Measurements from ENCODE around the gene UROC1.

UROC1 gene

DNA sequence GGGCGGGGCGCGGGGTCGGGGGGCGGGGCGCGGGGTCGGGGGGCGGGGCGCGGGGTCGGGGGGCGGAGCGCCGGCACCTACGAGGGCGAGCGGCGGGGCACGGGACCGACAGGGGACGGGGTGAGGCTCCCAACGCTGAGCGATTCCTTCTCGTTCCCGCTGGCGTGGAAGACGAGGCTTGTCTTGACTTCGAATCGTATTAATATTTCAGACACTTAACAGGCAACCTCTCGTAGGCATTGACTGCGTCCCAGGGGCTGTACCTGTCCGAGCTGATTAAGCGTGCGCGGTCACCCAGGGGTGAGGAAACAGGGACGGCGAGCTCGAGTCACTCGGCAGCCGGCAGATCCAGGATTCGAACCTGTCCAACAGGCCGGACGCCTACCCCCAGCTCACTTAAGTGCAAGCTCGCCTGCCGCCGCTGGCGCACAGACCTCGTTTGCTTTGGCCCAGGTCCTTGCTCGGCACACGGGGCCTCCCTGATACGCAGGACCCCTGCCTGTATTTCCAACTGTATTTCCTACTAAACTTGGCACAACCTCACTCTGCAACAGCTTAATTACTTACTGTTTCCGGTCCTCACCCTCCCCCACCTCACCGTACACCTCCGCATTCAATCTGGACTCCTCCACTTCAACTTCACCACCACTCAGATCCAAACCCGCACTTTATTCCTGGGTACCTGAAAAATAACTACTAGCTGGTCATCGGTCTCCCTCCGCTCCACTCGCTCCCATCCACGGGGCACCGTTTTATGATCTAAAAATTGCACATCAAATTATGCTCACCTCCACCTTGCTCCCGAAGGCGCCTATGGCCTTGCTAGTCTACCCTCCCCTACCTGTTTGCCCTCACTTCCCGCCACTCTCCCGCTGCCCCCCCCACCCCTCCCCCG, 41.2 kb downstream of the UROC1 start:
- DNase-seq = peak in 3 of 4 experiments; percentile 38 to 80 (median 46)

DNA sequence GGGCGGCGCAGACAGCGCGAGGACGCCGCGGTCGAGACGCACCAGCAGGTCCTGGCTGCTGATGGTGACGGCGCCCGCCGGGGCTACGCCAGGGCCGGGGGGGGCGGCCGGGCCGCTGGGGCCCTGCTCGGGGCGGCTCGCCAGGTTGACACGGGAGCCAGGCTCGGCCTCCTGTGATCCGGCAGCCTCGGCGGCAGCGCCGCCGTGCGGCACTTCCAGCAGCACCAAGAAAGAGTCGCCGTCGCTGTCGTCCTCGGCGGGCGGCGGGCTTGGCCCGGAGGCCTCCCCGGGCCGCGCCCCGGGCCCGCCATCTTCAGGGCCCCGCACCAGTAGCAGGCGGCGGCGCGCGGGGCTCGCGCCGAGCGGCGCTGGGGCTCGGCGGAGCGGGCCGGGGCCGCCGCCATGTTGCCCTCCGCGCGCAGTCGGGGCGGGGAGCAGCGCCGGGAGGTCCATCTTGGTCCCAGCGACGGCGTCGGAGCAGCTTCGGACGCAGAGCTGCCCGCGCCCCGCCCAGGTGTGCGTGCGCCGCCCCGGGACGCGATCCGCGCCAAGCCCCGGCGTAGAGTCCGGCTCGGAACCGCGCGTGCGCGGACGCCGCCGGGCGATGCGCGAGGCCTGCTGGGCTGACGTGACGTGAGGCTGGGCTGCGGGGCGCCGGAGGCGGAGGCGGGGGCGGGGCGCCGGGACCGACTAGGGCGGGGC, 42.0 kb downstream of the UROC1 start, which contains the start of gene ZXDC:
TSS of gene ZXDC (minus strand) at position 479 of the 702 bp plus-strand sequence. CDS start at position 453, 26 bp downstream.
- DNase-seq = peak; percentile 81 to 92 (median 83)

DNA sequence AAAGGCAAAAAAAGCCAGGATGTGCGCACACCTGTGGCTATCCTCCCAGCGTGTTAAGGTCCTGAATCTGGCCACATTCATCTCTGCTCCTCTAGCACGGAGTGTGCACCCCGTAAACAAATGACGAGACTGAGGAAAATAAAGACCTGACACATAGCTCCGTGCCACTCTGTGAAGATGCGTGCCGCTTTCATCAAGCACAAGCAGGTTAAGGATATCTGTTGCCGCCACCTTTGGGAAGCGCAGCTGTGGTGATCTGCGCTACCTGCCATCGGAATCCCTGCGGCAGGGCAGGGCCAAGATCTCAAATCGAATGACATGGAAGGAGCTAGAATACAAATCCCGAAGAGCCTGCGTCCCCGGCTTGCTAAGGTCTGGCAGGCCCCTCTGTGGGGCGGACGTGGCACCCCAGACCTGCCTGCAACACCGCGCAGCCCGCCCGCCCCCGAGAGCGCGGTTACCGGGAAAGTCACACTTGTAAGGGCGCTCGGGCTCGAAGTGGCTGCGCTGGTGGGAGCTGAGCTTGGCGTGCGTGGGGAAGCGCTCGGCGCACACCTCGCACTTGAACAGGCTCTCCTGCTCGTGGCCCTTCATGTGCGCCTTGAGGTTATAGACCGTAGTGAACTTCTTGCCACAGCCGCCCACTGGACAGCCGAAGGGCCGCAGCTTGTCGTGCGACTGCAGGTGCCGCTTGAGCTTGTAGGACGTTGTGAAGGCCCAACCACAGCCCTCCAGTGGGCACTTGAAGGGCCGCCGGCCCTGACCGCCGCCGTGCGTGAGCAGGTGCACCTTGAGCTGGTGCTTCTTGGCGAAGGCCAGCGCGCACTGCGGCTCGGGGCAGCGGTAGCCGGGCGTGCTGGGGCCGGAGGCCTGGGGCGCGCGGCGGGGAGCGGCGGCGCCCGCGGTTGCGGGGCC, 42.8 kb downstream of the UROC1 start:
- DNase-seq = peak in 1 of 4 experiments; percentile 9

DNA sequence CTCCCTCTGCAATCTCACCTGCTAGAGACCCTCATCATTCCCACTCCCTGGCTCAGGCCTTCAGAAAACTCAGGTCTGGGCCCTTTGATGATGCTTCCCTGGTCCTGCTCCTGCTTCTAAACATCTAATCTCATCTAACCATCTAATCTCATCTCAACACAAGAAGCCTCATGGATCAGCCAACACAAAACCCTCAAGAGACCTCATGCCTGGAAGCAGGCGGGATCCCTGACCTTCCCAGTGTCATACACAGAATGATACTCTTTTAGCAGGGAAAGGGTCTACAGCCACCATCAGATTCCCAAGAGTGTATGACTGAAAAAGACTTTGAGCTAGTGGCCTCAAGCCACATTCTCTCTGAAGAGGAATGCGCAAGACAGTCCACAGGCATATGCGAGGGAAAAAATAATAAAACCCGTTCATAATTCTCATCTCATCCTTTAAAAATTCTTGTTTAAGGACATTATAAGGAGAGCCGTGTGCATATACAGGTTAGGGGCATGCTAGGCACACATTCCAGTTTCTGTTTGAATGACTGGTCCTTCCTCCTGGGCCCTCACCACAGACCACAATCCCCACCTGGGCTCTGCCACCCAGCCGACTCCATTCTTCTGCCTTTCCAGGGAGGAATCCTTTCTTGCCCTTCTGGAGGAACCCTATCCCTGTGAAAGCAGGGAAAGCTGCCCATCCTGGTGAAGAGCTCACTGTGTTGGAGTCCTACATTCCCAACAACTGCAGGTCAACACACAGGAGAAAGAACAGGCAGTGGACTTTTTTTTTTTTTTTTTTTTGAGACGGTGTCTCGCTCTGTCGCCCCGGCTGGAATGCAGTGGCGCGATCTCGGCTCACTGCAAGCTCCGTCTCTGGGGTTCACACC, 44.0 kb downstream of the UROC1 start:
- DNase-seq = no peak

DNA sequence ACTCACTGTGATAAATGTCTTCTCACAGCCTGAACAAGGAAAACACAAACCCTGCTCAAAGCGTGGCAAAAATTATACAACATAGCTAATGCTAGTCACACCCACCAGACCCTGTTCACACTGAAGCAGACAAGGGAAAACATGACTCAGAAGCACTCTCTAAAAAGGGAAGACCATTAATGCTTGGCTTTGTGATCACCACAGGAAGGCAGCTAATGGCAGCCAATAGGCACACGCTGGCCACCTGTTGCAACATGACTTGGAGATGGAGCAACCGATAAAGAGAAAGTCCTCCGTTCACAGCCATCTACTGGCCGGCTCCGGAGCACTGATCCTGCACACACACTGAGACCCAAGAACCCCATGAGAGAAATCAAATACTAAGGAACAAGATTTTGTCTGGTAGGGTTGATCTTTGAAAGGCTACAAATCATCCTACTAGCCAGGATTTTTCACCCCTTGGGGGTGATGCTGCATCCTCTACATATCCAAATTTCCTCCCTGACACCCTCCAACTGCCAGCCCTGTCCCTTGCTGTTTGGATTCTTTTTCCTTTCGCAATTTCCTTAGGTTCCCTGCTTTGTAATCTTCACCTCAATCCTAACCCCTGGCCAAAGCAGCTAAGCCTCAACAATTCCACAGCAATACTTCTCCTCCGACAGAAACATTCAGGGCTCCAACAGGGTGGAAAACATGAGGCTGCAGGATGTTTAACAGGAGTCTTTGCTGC, 45.1 kb downstream of the UROC1 start:
- DNase-seq = no peak

DNA sequence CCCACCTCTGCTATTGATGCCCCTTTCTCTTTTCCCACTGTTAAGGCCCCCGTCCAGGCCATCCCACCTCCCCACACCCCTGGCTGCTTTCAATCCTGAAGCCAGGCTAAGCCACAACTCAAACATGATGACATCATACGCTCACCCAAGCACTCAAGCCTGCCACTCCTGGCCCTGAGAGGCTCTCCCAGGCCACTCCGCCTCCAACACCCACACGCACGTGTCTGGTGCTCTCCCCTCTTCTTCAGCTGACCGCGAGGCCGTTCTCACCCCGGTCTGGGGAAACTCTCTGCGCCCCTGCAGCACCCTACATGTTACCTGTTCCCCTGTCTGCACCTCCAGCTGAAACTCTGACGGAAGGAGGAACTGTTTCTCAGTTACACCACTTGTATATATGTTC, 48.1 kb downstream of the UROC1 start:
- DNase-seq = no peak

DNA sequence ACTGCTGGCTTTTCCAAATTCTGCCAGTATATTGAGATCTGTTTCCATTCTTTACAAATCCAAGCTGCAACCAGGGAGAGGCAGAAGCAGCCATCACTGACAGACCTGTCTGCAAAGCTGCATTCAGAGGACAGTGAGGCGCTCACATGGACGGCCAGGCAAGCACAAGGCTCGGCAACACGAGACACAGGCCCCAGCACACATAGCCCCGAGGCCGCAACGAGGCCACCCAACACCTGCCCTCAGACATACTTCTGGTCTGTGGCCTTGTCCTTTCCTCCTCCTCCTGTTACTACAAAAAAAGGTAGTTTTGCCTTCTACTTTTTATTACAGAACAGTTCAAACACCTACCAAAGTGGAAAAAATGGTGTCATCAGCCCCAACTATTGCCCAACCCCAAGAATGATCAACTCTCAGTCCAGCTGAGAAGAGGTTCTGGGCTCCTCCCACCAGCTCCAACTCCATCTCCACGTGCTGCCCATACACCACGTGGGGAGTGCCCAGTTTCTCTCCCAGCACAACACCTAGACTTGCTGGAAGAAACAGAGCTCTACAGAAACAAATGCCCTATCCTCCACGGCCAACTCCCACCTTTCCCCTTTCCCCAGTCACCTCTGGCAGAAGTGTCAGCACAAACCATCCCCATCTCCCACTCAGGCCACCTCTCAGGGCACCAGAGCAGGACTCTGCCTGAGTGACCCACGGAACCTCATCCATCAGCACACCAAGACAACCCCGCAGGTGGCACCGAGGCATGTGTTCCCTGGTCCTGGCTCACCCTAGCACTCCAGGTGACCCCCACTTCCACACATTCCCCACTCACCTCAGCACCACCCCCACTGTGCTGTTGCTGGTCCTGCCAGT, 49.3 kb downstream of the UROC1 start:
- DNase-seq = no peak

DNA sequence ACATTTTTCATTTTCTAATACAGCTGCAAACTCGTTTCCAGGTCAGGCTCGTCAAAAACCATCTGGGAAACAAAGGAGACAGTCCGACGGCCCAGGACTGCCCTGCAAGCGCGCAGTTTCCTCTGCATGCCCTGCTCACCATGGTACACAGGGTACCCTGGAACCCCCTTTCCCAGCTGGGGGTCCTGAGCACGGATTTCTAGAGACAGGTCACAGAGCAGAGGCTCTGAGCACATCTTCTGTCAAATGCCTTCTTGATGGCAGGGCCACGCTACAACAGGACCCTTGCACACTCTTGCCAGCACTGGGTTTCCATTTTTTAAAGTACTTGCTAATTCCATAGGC, 50.0 kb downstream of the UROC1 start:
- DNase-seq = no peak

DNA sequence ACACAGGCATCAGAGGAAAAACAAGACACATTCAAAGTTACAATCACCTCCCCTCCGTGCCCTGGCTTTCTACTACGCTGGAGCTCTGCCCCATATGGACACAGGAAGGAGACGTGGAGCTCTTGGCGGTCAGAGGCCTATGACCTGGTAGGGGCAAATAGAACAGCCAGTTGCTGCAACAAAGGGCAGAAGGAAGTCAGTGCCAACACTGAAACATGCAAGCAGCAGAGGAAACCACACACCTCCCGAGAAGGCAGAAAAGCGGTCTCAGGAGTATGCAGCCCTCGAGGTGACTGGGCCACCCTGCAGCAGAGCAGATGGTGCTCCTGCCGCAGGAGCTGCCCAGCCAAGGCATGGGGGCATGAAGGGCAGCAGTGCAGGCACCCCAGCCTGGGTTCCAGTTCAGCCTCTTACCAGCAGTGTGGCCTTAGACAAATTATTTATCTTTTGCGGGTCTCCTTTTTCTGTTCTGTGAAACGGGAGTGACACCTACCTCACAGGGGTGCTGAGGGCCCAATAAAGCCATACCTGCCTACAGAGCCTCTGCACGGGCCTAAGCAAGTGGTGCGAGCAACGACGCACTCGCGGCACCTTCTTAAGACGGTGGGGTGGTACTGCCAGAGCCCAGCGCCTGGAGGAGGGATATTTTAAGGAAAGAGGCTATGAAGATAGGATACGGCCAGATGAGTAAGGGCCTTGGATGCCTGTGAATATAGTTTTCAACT, 50.5 kb downstream of the UROC1 start:
- DNase-seq = no peak

DNA sequence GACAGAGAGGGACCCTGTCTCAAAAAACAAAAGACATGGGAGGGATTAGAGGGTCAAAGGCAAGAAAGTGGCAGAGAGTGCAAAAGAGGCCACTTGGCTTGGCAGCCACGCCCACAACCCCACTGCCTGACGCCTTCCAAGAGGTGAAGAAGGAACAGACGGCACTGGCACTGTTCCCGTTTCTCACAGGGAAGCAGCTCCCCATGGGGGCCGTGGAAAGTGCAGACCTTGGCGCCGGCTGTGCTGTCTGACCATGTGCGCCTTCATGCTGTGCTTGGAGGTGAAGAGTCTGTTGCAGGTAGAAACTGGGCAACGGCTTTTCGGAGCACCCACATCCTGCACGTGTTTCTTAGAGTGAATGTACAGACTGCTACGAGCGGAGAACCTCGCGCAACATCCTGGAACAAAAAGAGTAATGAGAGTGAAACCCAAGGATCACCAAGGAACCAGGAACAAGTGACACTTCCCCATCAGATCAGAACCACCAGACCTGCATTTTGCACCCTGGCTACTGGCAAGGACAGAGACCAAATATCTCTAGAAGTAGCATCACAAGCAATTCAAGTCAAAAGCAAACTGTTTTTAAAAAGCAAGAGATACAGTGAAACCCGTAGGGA, 51.5 kb downstream of the UROC1 start:
- no peak for DNase-seq

DNA sequence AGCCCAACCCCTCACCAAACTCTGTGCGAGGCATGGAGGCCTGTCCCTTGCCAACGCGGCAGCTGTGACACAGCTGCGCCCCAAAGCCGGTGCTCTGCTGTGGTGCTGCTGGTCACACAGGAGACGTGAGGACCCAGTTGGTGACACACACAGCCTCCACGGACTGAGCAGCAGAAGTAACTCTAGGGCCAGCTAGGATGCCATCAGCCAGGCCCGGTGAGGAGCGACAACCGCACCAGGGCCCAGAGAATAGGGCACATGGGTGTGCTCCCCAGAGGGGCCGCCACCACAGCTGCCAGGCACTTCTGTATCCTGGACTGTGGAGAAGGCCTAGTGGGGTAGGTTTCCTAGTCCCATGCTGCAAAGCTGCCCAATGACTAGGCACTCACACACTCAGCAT, 52.6 kb downstream of the UROC1 start:
- no peak for DNase-seq

DNA sequence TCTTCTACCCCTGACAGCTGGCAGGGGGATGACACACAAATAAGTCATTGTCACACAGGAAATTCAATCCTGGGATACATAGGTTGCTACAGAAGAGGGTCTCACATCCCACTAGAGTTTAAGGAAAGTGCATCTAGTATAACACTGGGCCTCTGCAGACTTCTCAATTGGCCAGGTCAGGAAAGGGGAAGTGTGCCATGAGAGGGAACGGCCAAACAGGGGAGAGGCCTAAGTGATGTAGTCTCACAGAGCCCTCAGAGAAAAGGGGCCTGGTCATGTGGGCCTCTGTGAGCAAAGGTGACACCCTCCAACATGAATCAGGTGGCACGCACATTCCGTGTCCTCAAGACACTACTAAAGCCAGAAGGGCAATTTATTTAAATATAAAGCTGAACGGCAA, 53.1 kb downstream of the UROC1 start:
- no peak for DNase-seq

DNA sequence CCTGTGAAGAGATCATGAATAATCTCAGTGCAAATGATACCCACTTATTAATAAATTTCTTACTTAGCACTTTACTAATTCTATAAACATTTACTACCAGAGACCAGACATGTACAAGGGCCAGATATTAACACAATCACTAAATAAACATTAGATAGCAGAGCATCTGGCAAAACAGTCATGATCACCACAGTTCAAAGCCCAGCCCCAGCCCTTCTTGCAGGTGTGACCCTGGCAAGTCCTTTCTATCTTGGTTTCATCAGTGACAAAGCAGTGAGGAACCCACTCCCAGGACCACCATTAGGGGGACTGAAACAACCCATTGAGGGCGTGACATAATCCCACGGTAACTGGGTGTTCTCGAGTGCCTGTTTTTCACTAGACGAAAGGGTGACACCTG, 53.5 kb downstream of the UROC1 start:
- DNase-seq = no peak

DNA sequence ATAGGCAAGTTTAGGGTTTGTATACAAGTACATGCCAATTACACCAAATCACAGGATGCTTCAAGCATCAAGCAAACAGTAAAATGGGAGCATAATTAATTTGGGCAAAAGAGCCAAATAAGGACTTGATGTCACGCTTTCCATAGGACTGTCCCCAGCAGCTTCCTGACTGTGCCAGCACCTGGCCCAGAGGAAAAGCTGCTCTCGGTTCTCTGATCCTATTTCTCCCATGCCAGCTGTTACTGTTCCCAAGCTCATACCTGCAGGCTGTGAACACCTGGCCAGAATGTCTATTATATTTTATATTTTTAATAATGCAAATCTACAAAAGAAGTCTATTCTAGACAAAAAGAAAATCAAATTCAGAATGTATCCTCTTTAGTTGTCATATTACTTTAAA, 54.1 kb downstream of the UROC1 start:
- DNase-seq = no peak

DNA sequence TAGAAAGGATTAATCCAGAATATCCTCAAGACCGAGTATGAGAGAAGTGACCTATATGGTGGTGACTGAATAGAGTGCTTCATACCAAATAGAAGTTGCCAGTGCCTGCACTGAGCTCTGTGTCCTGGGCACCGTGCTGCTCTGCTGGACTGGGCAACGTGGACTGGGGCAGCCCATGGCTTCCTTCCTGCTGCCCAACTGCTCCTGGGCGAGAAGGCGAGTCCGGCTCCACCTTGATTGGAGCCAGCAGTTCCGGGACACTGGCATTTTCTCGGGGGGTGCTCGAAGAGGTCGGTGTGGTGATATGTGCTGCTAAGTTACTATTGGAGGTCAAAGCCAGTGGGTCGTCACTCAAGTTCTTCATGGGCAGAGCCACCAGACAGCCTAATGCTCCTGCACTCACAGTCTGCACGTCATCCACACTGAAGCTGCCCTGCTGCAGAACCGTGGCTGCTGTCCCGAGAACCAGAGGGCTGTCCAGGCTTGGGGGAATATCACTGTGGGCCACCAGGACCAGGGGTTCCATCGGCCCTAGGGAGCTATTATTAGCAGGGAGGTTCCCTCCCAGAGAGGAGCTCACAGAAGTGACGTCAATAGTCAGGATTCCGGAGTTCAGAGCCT, 56.0 kb downstream of the UROC1 start:
- no peak for DNase-seq

DNA sequence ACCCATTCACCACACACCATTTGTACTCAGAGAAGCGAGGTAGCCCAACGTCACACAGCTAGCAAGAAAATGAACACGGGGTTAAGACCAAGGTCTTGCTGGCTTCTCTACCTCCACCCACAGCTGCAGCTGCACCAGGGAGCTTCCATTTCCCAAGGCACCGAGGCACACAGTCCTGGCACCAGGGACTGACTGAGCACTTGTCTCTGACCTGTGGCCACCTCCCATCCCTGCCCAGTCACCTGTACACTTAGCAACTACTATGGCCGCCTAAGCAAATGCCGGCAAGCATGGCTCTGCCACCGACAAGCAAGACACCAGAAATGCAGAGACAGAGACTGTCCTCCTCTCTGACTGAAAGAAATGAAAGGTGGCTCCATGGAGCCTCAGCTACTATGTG, 57.2 kb downstream of the UROC1 start:
- DNase-seq = no peak

DNA sequence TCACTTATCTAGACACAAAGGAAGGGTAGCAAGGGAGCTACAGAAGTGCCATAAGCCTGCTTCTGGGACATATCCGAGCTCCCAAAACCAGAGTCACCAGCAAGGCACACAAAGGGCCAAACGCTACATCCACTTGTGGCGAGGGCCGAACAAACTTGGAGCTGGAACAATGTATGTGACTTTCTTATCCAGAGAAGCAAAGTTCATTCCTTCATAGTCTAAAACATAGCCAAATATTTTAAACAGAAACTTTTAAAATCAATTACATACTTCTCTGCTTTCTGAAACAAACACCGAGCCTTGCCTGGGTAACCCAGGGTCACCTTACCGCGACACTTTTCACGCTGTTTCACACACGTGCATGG, 57.8 kb downstream of the UROC1 start:
- no peak for DNase-seq

DNA sequence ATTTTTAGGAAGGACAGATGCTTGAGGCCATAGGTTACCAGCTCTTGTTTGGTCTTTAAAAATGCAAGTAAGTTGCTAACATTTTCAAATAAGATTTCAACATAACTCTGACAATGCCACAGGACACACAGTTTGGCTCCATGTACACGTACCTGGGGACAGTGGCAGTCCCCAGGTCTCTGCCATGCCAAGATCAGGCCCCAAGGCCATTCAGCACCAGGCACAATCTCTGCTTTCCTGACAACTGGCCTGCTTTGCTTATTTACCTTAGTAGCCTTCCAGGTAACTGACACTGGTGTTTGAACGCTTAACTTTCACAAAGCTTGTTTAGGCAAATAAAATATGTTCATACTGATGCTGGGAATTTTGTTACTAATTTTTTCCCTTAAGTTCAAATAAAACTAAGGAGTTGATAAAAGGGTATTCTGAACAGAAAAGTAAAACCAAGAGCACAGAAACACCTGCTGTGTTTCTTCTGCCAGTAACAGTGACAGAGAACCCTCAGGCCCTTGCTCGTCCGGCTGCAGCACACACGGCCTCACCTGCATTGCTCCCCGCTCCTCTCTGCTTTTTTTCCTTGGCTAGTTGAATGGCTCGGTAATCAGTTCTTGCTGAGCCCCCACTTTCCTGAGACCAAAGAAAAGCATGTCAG, 58.3 kb downstream of the UROC1 start:
- DNase-seq = no peak
